ENCODE measurements around the gene SPI1. TPM values are rescaled to one million over a fixed set of nuclear protein-coding genes. Genes with fewer than 3 reads are reported as not detected.

The SPI1 gene
- total and polyA plus RNA-seq, 2 donors = 5.2 to 21.0 TPM

GRCh38 chr11:47396049-47396320 is 17.6 kb upstream of the SPI1 start:
- DNase-seq (ENCODE audit: extremely low spot score) = no peak
- H3K4me1 ChIP-seq (ENCODE audit: insufficient read depth) = no peaks in the 10 kb centered on the region
- no peak overlapping the region for H3K4me3 ChIP-seq (ENCODE audit: low read depth, low read length)
- H3K27ac ChIP-seq (ENCODE audit: low read depth) = no peak overlapping the region
- 93% methylated on average over 3 of the region's 3 CpGs for WGBS
- H3K36me3 ChIP-seq (ENCODE audit: insufficient read depth) = no peaks in the 10 kb centered on the region

GRCh38 chr11:47395223-47396048 is 17.1 kb upstream of the SPI1 start:
- Histone ChIP-seq H3K4me1 (ENCODE audit: insufficient read depth) (no peaks in the 10 kb centered on the region), H3K36me3 (ENCODE audit: insufficient read depth) (no peaks in the 10 kb centered on the region), H3K4me3 (ENCODE audit: low read depth, low read length) (no peak overlapping the region), H3K27ac (ENCODE audit: low read depth) (peak overlapping the region; percentile 74)
- WGBS = 83% methylated on average over 25 of the region's 25 CpGs
- DNase-seq (ENCODE audit: extremely low spot score) = no peak

GRCh38 chr11:47394322-47395222 is 16.2 kb upstream of the SPI1 start:
- WGBS = 73% methylated on average over 39 of the region's 39 CpGs
- Histone ChIP-seq H3K27ac (ENCODE audit: low read depth) (peak overlapping the region; percentile 74), H3K4me3 (ENCODE audit: low read depth, low read length) (no peak overlapping the region), H3K4me1 (ENCODE audit: insufficient read depth) (no peaks in the 10 kb centered on the region), H3K36me3 (ENCODE audit: insufficient read depth) (no peaks in the 10 kb centered on the region)
- DNase-seq (ENCODE audit: extremely low spot score) = no peak

- no peak overlapping the region for H3K27ac ChIP-seq (ENCODE audit: low read depth)
- H3K36me3 ChIP-seq (ENCODE audit: insufficient read depth) = no peaks in the 10 kb centered on the region
- 89% methylated on average over 9 of the region's 9 CpGs for WGBS
- H3K4me1 ChIP-seq (ENCODE audit: insufficient read depth) = no peaks in the 10 kb centered on the region
- H3K4me3 ChIP-seq (ENCODE audit: low read depth, low read length) = no peak overlapping the region
- DNase-seq (ENCODE audit: extremely low spot score) = no peak
Observed at GRCh38 chr11:47394050-47394321, 15.6 kb upstream of the SPI1 start.

- Histone ChIP-seq H3K27ac (ENCODE audit: low read depth) (no peak overlapping the region), H3K4me3 (ENCODE audit: low read depth, low read length) (no peak overlapping the region), H3K4me1 (ENCODE audit: insufficient read depth) (no peaks in the 10 kb centered on the region), H3K36me3 (ENCODE audit: insufficient read depth) (no peaks in the 10 kb centered on the region)
- WGBS = 66% methylated on average over 20 of the region's 20 CpGs
- no peak for DNase-seq (ENCODE audit: extremely low spot score)
Observed at GRCh38 chr11:47393163-47394049, 15.1 kb upstream of the SPI1 start.

- Histone ChIP-seq H3K4me3 (ENCODE audit: low read depth, low read length) (no peak overlapping the region), H3K4me1 (ENCODE audit: insufficient read depth) (no peaks in the 10 kb centered on the region), H3K36me3 (ENCODE audit: insufficient read depth) (no peaks in the 10 kb centered on the region), H3K27ac (ENCODE audit: low read depth) (no peak overlapping the region)
- 85% methylated on average over 14 of the region's 14 CpGs for WGBS
- no peak for DNase-seq (ENCODE audit: extremely low spot score)
Observed at GRCh38 chr11:47392546-47393162, 14.3 kb upstream of the SPI1 start.

GRCh38 chr11:47391711-47392432 is 13.5 kb upstream of the SPI1 start:
- H3K4me3 ChIP-seq (ENCODE audit: low read depth, low read length) = no peak overlapping the region
- H3K36me3 ChIP-seq (ENCODE audit: insufficient read depth) = no peaks in the 10 kb centered on the region
- WGBS = 95% methylated on average over 16 of the region's 16 CpGs
- no peaks in the 10 kb centered on the region for H3K4me1 ChIP-seq (ENCODE audit: insufficient read depth)
- H3K27ac ChIP-seq (ENCODE audit: low read depth) = no peak overlapping the region
- DNase-seq (ENCODE audit: extremely low spot score) = no peak

- DNase-seq (ENCODE audit: extremely low spot score) = no peak
Observed at GRCh38 chr11:47391077-47391583, 12.8 kb upstream of the SPI1 start.

GRCh38 chr11:47390422-47390760 is 12.0 kb upstream of the SPI1 start:
- H3K4me3 ChIP-seq (ENCODE audit: low read depth, low read length) = no peak overlapping the region
- no peak overlapping the region for H3K27ac ChIP-seq (ENCODE audit: low read depth)
- H3K4me1 ChIP-seq (ENCODE audit: insufficient read depth) = no peaks in the 10 kb centered on the region
- no peaks in the 10 kb centered on the region for H3K36me3 ChIP-seq (ENCODE audit: insufficient read depth)
- WGBS = 97% methylated on average over 6 of the region's 6 CpGs
- DNase-seq (ENCODE audit: extremely low spot score) = no peak

More at GRCh38 chr11:47391077-47391583, 12.8 kb upstream of the SPI1 start:
- whole genome bisulfite sequencing = 85% methylated on average over 11 of the region's 11 CpGs
- H3K36me3 ChIP-seq (ENCODE audit: insufficient read depth) = no peaks in the 10 kb centered on the region
- no peaks in the 10 kb centered on the region for H3K4me1 ChIP-seq (ENCODE audit: insufficient read depth)
- H3K4me3 ChIP-seq (ENCODE audit: low read depth, low read length) = no peak overlapping the region
- no peak overlapping the region for H3K27ac ChIP-seq (ENCODE audit: low read depth)

- H3K4me1 ChIP-seq (ENCODE audit: insufficient read depth) = no peaks in the 10 kb centered on the region
- H3K27ac ChIP-seq (ENCODE audit: low read depth) = no peak overlapping the region
- no peak for DNase-seq (ENCODE audit: extremely low spot score)
- 86% methylated on average over 17 of the region's 17 CpGs for WGBS
- no peaks in the 10 kb centered on the region for H3K36me3 ChIP-seq (ENCODE audit: insufficient read depth)
- no peak overlapping the region for H3K4me3 ChIP-seq (ENCODE audit: low read depth, low read length)
Observed at GRCh38 chr11:47389577-47390421, 11.5 kb upstream of the SPI1 start.

GRCh38 chr11:47388697-47389576 is 10.6 kb upstream of the SPI1 start:
- 89% methylated on average over 28 of the region's 28 CpGs for WGBS

More at GRCh38 chr11:47388697-47389576, 10.6 kb upstream of the SPI1 start:
- Histone ChIP-seq H3K4me3 (ENCODE audit: low read depth, low read length) (no peak overlapping the region), H3K4me1 (ENCODE audit: insufficient read depth) (no peaks in the 10 kb centered on the region), H3K27ac (ENCODE audit: low read depth) (no peak overlapping the region), H3K36me3 (ENCODE audit: insufficient read depth) (no peaks in the 10 kb centered on the region)
- no peak for DNase-seq (ENCODE audit: extremely low spot score)

Data from urinary bladder (tissue), 4 donors.